HG02840 (cell line): ENCODE data around the gene RHBDD2.
"Not testable (repeated sequence)": the region's sequence is repeated elsewhere in the genome, so short reads cannot be mapped to it uniquely, and the experiment has no call there.

Experiments
- ATAC-seq: cut with Tn5 transposase; IDR thresholded peaks from one replicate; pipeline ENCODE4 v1.9.1; 2021; ENCODE audit warnings: mild to moderate bottlenecking, moderate library complexity, moderate number of reproducible peaks; ENCODE audit not compliant: unreplicated experiment, low FRiP score

RHBDD2 gene

GRCh38 chr7:75878769-75879611 is at the start of gene RHBDD2:
RHBDD2 (plus strand) TSS chr7:75879034; CDS start chr7:75879083, 49 bp downstream.
- peak; percentile 93 for ATAC-seq

GRCh38 chr7:75829656-75830055 is 49.2 kb upstream of the RHBDD2 start:
- ATAC-seq: not testable (repeated sequence)

- no peak for ATAC-seq
Measured at GRCh38 chr7:75830978-75831377, 47.9 kb upstream of the RHBDD2 start.

GRCh38 chr7:75833662-75834061 is 45.2 kb upstream of the RHBDD2 start:
- ATAC-seq: not testable (repeated sequence)

GRCh38 chr7:75835688-75836285 is 43.0 kb upstream of the RHBDD2 start:
- no peak for ATAC-seq

- no peak for ATAC-seq
Measured at GRCh38 chr7:75836798-75837197, 42.0 kb upstream of the RHBDD2 start.

GRCh38 chr7:75838281-75838930 is 40.4 kb upstream of the RHBDD2 start:
- ATAC-seq: not testable (repeated sequence)

GRCh38 chr7:75840029-75840428 is 38.8 kb upstream of the RHBDD2 start:
- ATAC-seq: no peak

GRCh38 chr7:75842836-75843446 is 35.9 kb upstream of the RHBDD2 start:
- ATAC-seq: no peak

GRCh38 chr7:75843613-75844116 is 35.2 kb upstream of the RHBDD2 start:
- no peak for ATAC-seq

GRCh38 chr7:75844158-75844557 is 34.7 kb upstream of the RHBDD2 start:
- no peak for ATAC-seq

- not testable (repeated sequence) for ATAC-seq
Measured at GRCh38 chr7:75845132-75845531, 33.7 kb upstream of the RHBDD2 start.

GRCh38 chr7:75847707-75848106 is 31.1 kb upstream of the RHBDD2 start:
- ATAC-seq: no peak

- ATAC-seq: no peak
Measured at GRCh38 chr7:75849573-75849972, 29.3 kb upstream of the RHBDD2 start.

GRCh38 chr7:75850235-75850634 is 28.6 kb upstream of the RHBDD2 start:
- no peak for ATAC-seq

- no peak for ATAC-seq
Measured at GRCh38 chr7:75854233-75854632, 24.6 kb upstream of the RHBDD2 start.

GRCh38 chr7:75854813-75855345 is 24.0 kb upstream of the RHBDD2 start:
- not testable (repeated sequence) for ATAC-seq

GRCh38 chr7:75856536-75856935 is 22.3 kb upstream of the RHBDD2 start:
- ATAC-seq: no peak

- ATAC-seq: no peak
Measured at GRCh38 chr7:75858410-75858809, 20.4 kb upstream of the RHBDD2 start.

- ATAC-seq: no peak
Measured at GRCh38 chr7:75861636-75862035, 17.2 kb upstream of the RHBDD2 start.
